Activated CD4-positive, alpha-beta T cell treated with anti-CD3 and anti-CD28 coated beads, Interleukin-2, amount 50 U/mL, for 4 hours (primary cell): ENCODE data around the gene SUN1.
"Not testable (repeated sequence)": the region's sequence is repeated elsewhere in the genome, so short reads cannot be mapped to it uniquely, and the experiment has no call there.

ENCODE experiments used
- DNase-seq, 2 experiments: peaks; one replicate each; pipeline ENCODE4 v3.0.0-alpha.2; 2020

Gene SUN1

DNA sequence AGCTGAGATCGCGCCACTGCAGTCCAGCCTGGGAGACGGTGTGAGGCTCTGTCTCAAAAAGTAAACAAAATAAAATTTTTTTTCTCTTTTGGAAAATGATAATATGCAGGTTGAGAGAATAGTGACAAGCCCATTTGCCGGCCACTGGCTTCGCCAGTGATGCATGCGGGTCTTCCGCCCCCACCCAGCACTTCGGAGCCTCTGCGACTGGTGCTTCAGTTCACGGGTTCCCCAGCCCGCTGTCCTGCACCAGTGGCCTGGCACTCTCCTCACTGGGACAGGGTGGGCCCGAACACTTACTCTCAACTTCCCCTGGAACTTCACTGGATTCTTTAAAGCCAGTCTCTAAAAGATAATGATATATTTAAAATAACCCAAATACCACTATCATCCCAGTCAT, 2.7 kb downstream of the SUN1 start:
- DNase-seq, result no peak

DNA sequence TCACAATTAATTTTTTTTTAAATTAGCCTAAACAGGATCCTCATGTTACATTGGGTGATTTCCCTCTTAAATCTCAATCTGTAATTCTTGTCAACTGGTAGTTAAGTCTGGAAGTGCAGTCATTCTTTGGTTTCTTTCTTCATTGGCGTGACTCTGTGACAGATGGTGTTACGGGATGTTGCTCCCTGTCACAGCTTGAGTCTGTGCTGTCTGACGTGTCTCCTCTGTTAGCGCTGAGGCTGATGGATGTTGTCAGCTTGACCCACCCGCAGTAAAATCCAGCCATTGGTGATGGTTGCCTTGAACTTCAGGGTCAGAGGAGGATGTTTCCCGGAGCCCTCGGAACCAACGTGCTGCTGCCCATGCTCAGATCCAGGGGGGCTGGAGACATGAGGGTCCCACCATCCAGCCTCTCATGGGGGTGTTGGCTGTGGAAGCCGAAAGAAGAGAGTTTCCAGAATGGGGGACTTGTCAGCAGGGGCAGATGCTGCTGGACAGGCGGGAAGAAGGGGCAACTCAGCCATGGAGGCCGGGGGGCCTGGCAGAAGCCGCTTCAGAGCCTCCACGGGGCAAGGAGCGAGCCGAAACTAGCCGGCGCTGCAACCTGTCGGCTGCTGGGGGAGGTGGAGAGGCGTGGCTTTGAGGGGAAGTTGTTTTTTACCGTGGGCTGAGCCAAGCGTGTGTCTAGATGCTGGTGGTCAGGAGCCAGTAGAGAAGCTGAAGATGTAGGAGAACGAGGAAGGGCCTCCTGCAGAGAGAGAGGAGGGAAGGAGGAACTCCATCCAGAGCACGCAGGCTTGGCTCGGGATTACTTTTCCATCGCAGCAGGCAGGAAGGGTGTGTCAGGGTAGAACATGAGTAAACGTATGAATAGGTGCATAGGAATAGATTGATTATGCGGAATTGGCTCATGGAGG, 3.5 kb downstream of the SUN1 start:
- DNase-seq, result no peak

DNA sequence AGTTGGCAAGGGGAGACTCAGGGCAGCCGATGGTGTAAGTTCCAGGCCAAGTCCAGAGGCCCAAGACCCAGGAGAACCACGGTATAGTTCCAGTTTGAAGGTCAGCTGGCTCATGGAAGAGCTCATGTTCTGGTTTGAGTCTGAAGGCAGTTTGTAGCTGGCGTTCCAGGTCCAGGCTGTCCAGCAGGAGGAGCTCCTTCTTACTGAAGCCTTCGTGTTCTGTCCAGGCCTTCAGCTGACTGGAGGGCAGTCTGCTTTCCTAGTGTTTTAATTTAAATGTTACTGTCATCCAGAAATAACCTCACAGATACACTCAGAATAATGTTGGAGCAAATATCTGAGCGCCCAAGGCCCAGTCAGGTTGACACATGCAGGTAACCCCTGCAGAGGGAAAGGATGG, 4.2 kb downstream of the SUN1 start:
- no peak for DNase-seq

DNA sequence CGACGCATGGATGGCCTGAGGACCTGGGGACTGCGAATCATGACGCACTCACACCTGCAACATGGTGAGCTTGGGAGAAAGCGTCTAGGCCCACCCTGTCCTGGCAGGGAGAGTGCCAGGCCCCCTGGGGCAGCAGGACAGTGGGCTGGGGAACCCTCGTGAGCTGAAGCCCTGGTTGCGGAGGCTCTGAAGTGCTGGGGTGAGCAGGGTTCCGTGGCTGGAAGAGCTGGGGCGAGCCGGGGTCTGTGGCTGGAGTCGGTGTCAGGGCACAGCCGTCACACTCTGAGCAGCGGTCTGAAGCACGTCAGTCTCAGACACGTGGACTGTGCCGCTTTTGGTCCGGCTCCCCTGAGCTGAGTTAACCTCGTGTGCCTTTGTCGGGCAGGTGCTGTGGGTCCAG, 4.7 kb downstream of the SUN1 start:
- no peak for DNase-seq

DNA sequence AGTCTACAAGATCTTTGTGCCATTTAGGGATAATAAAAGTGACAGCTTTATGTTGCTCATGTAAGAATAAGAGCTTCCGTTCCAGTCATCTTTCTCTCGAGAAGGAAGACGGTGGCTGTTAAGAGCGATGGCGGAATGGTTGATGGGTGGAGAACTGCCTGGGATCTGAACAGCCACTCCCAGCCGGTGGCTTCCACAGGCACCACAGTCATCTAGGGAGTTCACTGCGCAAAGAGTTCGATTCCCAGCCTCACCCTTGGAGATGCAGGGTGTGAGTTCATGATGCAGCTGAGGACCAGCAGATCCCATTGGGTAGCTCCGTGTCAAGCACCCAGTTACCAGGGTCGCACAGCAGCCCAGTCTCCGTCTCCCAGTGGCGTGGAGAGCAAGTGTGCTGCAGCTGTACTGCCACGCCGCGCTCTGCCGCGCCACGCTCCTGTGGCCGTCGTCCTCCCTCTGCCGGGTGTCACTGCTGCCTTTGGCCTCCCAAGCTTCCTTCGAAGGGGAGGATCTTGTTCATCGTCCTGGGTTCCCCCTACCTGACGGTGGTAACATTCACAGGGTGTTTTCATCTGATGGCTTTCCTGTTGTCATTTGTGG, 7.8 kb downstream of the SUN1 start:
- no peak for DNase-seq

DNA sequence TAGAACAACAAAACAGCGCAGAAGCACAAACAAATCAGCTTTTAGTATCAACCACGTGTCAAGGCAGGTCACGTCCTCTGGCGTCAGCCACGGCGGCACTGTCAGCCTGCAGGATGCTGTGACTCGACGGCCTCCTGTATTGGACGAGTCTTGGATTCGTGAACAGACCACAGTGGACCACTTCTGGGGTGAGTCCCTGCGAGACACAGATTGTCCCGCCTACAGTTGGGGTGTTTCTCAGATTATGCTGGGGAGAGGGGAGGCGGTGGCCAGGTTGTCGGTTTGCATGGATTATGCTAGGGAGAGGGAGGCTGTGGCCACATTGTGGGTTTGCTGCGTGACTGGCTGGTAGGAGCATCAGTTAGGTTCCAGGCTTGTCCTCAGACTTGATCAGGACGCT, 9.7 kb downstream of the SUN1 start:
- no peak for DNase-seq

DNA sequence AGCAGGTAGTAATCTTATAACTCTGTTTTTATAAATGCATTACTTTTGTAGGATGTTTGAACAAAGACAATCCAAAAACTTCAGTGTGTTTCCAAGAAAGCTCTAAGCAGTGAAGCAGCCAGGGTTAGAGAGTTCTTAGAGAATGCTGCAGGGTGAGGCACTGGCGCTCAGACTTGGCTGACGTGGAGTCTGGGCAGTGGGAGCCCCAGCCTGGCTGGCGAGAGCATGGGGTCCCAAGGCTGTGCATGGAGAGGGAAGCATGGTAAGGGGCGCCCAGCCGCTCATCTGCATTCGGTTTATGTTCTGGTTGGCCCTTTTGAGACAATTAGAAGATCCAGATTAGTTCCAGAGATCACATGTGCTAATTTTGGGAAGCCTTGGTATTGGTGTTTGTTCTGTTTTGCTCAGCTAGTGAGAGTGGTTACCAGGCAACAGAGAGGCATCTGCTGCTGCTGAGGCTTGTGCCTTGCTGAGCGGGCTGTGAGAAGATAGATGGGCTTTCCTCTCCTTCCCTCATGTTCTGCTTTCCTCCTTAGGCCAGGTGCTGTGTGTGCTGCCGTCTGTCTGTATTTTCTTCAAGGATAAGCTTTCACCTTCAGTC, 10.3 kb downstream of the SUN1 start:
- no peak for DNase-seq

DNA sequence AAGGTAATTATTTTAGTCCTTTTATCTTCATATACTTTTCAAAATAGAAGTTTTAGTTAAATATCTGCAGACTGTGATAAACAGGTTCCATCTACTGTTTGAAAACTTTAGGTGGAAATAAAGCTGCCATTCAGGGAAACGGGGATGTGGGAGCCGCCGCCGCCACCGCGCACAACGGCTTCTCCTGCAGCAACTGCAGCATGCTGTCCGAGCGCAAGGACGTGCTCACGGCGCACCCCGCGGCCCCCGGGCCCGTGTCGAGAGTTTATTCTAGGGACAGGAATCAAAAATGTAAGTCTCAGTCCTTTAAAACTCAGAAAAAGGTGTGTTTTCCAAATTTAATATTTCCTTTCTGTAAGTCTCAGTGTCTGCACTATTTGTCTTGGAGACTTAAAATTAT, 11.0 kb downstream of the SUN1 start:
- no peak for DNase-seq

DNA sequence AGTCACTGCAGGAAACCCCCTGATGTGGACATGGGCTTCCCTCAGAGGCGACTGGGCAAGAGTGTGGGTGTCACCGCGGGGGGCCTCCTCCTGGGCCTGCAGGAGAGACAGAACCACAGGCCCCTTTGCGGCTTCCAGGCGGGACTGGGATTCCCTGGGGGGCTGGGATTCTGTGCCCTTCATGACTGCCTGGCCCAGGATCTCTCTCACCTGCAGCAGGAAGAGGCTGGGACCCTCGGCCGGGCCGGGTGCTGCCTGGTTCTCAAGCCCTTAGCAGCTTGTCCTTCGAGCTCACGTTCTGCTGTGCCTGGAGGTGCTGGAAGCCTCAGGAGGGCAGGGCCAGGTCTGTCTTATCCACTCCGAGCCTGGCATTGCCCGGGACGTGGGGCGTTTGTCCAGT, 11.8 kb downstream of the SUN1 start:
- no peak for DNase-seq

DNA sequence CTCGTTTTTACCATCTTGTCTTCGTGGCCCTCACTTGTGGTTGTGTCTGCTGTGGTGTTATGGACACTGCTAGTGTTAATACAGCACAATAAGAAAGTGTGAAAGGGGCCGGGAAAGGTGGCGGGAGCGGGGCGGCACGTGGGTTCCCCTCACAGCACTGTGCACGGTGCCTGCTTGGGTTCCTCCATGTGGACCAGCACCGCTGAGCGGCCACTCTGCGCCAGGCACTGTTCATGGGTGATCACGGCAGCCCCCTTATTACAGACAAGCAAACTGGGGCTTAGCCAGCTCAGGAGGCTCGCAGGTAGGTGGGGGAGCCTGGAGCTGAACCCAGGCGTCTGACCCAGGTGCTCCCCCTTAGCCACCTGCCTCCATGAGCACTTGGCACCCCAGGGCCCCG, 12.2 kb downstream of the SUN1 start:
- DNase-seq, result no peak

DNA sequence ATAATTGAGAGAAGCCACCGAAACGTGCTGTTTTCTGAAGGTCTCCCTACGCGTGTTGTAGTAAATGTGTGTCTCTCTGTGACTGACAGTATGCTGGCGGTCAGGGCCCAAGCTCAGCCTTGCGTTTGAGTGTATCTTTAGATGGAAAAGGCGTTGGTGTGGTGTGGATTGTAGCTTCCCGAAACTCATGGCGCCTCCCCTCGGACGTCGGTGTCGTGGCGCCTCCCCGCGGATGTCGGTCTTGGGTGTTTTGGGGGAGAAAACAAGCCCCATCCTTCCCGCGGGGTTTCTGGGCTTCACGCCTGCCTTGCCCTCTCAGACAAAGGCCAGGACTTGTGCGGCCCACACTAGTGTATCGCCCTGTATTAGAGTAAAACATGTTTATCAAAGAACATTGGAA, 12.8 kb downstream of the SUN1 start:
- no peak for DNase-seq

DNA sequence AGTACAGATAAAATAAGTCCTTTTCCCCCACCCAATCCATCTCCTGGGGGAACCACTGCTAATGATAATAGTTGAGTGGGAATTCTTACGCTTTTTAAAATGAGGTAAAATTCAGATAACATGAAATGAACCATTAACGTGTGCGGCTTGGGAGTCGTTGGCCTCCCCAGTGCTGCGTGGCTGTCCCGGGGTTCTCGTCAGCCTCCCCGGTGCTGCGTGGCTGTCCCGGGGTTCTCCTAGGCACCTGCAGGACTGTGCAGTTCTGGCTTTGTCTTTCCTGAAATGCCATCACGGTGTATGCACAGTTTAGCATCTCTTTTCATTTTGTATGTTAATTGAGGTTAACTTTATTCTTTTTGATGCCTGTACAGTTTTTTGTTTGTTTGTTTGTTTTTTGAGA, 13.5 kb downstream of the SUN1 start:
- no peak for DNase-seq

DNA sequence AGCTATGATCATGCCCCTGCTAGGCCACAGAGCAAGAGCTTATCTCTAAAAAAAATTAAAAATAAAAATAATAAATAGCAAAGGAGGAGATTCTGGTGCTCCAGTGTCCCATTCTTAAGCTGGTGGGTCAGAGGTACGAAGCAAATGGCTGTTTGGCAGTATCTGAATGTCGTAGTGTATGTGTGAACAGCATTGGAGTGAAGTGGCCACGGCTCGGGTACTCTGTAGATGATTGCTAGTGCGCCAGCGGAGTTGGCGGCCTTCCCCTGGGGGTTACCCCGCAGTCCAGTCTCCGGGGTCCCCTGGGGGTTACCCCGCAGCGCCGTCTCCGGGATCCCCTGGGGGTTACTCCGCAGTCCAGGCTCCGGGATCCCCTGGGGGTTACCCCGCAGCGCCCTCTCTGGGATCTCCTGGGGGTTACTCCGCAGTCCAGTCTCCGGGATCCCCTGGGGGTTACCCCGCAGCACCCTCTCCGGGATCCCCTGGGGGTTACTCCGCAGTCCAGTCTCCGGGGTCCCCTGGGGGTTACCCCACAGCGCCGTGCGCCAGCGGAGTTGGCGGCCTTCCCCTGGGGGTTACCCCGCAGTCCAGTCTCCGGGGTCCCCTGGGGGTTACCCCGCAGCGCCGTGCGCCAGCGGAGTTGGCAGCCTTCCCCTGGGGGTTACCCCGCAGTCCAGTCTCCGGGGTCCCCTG, 14.8 kb downstream of the SUN1 start:
- not testable (repeated sequence) for DNase-seq

DNA sequence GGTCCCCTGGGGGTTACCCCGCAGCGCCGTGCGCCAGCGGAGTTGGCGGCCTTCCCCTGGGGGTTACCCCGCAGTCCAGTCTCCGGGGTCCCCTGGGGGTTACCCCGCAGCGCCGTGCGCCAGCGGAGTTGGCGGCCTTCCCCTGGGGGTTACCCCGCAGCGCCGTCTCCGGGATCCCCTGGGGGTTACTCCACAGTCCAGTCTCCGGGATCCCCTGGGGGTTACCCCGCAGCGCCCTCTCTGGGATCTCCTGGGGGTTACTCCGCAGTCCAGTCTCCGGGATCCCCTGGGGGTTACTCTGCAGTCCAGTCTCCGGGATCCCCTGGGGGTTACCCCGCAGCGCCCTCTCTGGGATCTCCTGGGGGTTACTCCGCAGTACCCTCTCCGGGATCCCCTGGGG, 15.5 kb downstream of the SUN1 start:
- not testable (repeated sequence) for DNase-seq

DNA sequence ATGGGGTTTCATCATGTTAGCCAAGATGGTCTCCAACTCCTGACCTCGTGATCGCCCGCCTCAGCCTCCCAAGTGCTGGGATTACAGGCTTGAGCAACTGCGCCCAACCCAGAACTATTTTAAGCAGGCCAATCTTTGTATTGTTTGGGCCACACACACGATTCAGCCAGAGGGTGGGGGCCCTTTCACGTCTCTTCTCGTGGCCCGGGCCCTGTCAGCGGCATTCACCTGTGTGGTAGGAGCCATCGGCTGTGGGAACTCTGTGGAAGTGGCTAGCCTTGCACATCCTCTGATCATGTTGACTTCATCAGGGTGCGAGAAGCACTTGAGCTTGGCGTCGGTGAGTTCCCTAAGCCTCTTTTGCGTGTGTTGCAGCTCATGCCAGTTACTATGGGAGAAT, 16.9 kb downstream of the SUN1 start:
- no peak for DNase-seq

DNA sequence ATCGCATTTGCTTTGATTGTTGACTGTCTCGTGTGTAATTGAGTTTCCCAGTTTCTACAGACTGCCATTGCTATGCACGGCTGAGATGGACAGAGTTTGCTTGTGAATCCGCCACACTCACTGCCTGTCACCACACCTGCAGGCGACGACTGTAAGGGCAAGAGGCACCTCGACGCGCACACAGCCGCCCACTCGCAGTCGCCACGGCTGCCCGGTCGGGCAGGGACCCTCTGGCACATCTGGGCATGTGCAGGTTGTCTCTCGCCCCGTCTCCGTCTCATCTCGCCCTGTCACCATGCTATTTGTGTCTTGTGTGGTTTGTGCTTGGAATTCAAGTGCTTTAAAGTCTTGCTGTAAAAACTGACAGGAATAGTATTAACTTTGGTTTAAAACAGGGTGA, 17.5 kb downstream of the SUN1 start:
- DNase-seq, result no peak

DNA sequence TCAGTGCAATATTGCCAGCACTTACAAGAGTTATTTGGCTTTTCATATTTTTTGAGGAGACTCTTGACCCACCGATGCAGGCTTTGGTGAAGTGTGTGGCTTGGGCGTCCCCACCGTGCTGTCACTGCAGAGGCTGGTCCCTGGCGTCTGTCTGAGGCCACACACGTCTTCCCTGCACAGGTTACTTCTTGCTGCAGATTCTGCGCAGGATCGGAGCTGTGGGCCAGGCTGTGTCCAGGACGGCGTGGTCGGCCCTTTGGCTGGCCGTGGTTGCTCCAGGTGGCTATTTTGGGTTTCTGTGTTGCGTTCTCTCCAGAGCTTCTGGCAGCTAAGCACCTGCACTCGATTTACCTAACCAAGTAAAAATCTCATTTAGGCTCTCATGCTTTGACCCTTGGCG, 18.9 kb downstream of the SUN1 start:
- no peak for DNase-seq

DNA sequence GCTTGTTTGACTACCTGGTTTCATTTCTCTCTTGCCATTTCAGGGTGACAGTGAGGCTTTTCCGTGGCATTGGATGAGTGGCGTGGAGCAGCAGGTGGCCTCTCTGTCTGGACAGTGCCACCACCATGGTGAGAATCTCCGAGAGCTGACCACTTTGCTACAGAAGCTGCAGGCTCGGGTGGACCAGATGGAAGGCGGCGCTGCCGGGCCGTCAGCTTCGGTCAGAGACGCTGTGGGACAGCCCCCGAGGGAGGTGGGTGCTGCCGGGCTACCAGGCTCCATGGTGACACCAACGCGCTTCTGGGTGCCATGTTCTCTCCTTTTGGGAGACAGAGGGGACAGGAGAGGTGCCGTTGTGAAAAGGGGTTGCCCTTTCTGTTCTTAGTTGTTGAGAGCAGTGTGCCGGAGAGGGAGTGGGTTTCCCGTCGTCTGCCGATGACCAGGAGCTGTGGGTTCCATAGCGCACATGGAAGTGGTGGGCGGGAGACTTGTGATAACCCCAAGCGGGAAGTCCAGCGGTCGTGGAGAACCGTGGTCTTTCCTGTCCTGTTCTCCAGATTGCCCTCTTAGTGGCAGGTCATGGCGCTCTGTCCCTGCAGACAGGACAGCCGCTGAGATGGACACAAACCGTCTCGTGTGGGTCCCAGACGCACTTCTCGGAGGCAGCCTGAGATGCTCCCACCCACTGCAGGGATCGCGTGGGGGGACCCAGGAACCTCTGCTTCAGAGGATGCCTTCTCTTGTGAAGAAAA, 21.3 kb downstream of the SUN1 start:
- no peak for DNase-seq

DNA sequence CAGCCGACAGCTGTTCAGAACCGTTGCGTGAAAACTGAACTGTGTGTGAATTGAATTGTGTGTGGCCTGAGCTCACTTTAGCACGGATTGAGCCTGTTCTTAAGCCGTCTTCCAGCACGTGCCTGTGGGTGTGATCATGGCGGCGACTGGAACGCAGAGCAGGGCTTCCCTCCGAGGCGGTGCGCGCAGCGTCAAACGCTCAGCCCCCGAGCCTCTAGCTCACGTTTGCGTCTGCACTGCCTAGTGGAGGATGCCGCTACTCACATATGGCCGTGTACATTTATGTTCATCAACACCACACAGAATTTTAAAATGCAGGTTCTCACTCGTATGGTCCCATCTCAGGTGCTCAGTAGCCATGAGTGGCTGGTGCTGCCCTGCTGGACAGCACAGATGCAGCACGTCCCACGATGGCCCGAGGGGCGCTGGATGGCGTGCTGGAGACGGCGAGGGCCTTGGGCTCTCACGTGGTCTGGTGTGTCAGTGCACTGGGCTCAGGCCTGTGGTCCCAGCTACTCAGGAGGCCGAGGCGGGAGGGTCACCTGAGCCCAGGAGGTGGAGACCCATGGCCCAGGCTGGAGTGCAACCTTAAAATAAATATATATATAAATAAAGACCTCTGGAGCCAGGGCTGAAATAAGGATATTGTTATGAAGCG, 22.0 kb downstream of the SUN1 start:
- no peak for DNase-seq

DNA sequence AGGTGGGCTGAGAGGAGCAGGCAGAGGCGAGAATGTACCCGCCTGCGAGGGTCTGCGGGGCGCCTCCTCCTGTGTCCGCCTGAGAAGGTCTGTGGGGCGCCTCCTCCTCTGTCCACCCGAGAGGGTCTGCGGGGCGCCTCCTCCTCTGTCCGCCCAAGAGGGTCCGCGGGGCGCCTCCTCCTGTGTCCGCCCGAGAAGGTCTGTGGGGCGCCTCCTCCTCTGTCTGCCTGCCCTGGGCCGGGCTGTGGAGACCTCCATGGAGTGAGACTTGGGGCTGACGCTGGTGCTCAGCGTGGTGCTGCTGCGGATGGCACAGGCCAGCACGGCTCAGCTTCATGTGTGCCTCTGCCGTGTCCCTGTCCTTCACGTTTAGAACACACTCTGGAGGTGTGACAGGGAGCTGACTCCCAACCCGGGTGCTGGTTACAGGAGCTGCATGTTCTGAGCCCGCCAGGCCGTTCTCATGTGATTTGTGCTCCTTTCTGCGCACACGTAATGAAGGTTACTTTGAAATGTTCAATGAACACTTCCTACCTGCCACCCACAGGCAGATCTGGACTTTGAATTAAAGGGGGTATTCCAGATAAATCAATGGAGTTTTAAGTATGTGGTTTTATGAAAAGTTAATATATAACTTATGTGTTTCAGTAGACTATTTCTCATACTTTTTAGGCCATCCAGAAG, 23.6 kb downstream of the SUN1 start:
- no peak for DNase-seq

DNA sequence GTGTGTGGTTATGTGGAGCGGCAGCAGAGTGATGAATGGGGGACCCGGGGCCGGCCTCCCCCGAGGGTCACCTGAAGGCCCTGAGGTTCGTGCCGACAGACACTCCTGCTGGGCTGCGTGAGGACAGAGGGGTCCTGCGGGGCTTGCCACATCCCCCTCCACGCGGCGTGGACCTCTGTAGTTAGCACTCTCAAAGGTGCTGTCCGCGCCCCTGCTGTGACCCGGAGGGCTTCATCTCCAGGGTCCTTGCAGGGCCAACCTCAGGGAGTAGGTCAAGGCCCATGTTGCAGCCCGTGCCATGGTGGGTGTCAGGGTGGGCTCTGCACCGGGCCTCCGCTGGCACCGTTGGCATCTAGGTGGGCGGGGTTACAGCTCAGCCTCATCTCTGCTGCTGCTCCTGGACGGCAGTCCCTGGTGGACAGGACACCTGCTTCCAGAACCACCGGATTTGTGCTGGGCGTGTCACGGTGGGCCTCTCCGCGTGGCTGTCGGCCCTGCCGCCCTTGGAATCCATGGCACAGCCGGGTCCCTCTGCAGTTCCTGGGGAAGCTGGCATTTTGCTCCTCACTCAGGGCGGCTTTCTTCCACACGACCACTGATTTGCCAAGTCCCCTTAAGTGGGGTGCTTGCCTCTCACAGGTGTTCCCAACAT, 24.3 kb downstream of the SUN1 start:
- no peak for DNase-seq
